ENCODE results near the gene MLEC. TPM values are rescaled to one million over a fixed set of nuclear protein-coding genes. Genes with fewer than 3 reads are reported as not detected.
"Not testable (repeated sequence)": the region's sequence is repeated elsewhere in the genome, so short reads cannot be mapped to it uniquely, and the experiment has no call there.

MLEC gene
- total RNA-seq, 1 experiment from 2014 or later, result 140 TPM

GRCh38 chr12:120720234-120720986 lies 33.5 kb downstream of the MLEC start:
- peak; percentile 79 for DNase-seq (ENCODE audit: low read depth)

- DNase-seq (ENCODE audit: low read depth), result no peak
Measured at GRCh38 chr12:120720987-120721801, 34.2 kb downstream of the MLEC start.

GRCh38 chr12:120721866-120722265 lies 34.9 kb downstream of the MLEC start:
- DNase-seq (ENCODE audit: low read depth), result no peak

GRCh38 chr12:120722784-120723183 lies 35.8 kb downstream of the MLEC start:
- DNase-seq (ENCODE audit: low read depth), result no peak

GRCh38 chr12:120724720-120725119 lies 37.8 kb downstream of the MLEC start:
- no peak for DNase-seq (ENCODE audit: low read depth)

GRCh38 chr12:120725151-120725658 lies 38.3 kb downstream of the MLEC start:
- DNase-seq (ENCODE audit: low read depth), result no peak

- peak; percentile 78 for DNase-seq (ENCODE audit: low read depth)
Measured at GRCh38 chr12:120725659-120726509, 38.9 kb downstream of the MLEC start, which contains the start of gene ACADS. Gene ACADS (plus strand): TSS chr12:120725826. CDS start chr12:120725886, 60 bp downstream.

GRCh38 chr12:120726510-120726793 lies 39.5 kb downstream of the MLEC start:
- DNase-seq (ENCODE audit: low read depth), result no peak

GRCh38 chr12:120726961-120727360 lies 40.0 kb downstream of the MLEC start:
- DNase-seq (ENCODE audit: low read depth), result no peak

- not testable (repeated sequence) for DNase-seq (ENCODE audit: low read depth)
Measured at GRCh38 chr12:120732198-120732597, 45.2 kb downstream of the MLEC start.

- DNase-seq (ENCODE audit: low read depth), result no peak
Measured at GRCh38 chr12:120733574-120733973, 46.6 kb downstream of the MLEC start.

GRCh38 chr12:120734210-120734609 lies 47.3 kb downstream of the MLEC start:
- no peak for DNase-seq (ENCODE audit: low read depth)

- no peak for DNase-seq (ENCODE audit: low read depth)
Measured at GRCh38 chr12:120735181-120735580, 48.2 kb downstream of the MLEC start.

GRCh38 chr12:120736404-120737331 lies 49.7 kb downstream of the MLEC start:
- no peak for DNase-seq (ENCODE audit: low read depth)

- DNase-seq (ENCODE audit: low read depth), result no peak
Measured at GRCh38 chr12:120737557-120738251, 50.8 kb downstream of the MLEC start.

GRCh38 chr12:120738252-120739030 lies 51.5 kb downstream of the MLEC start:
- no peak for DNase-seq (ENCODE audit: low read depth)

- DNase-seq (ENCODE audit: low read depth), result no peak
Measured at GRCh38 chr12:120739031-120739762, 52.2 kb downstream of the MLEC start.

- DNase-seq (ENCODE audit: low read depth), result no peak
Measured at GRCh38 chr12:120739821-120740613, 53.1 kb downstream of the MLEC start.

All from LHCN-M2 (cell line).